ENCODE measurements around the gene NBEA.

DNA sequence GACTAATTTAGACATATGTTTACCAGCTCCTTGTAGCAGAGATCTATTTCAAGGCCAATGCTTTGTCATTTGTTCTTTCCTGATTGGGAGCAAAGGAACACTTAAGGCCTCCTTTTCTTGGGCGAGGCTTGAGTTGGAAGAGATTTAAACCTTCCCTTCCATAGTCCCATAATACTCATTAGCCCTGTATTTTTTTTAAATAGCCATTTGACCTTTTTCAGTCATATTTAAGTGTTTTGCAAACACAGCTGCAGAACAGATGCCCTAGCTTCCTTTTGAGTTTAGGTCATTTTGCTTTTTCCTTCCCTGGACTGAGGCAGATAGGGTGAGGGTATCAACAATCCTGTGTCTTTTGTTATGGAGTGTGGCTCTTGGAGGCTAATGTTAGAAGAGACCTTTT is 198.3 kb downstream of the NBEA start:
- TF ChIP-seq, protein P1, sequence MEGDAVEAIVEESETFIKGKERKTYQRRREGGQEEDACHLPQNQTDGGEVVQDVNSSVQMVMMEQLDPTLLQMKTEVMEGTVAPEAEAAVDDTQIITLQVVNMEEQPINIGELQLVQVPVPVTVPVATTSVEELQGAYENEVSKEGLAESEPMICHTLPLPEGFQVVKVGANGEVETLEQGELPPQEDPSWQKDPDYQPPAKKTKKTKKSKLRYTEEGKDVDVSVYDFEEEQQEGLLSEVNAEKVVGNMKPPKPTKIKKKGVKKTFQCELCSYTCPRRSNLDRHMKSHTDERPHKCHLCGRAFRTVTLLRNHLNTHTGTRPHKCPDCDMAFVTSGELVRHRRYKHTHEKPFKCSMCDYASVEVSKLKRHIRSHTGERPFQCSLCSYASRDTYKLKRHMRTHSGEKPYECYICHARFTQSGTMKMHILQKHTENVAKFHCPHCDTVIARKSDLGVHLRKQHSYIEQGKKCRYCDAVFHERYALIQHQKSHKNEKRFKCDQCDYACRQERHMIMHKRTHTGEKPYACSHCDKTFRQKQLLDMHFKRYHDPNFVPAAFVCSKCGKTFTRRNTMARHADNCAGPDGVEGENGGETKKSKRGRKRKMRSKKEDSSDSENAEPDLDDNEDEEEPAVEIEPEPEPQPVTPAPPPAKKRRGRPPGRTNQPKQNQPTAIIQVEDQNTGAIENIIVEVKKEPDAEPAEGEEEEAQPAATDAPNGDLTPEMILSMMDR (conservative IDR thresholded peaks at IDR 0.05; ENCODE audit: low read depth in 2 of 2) = no peak
- TF ChIP-seq EZH2 (IDR thresholded peaks at IDR 0.05; ENCODE audit: low read depth, unreplicated experiment) (no peak), EZH2phosphoT487 (IDR thresholded peaks at IDR 0.05; ENCODE audit: unreplicated experiment) (no peak), POLR2AphosphoS5 (IDR thresholded peaks at IDR 0.05; ENCODE audit: low read depth) (no peak), ZNF114 (CRISPR knock-in tag; IDR thresholded peaks at IDR 0.05) (no peak), CREB1 (CRISPR knock-in tag; IDR thresholded peaks at IDR 0.05; ENCODE audit: low read depth) (no peak), JUNB (IDR thresholded peaks at IDR 0.05; ENCODE audit: unreplicated experiment) (no peak), NANOG (IDR thresholded peaks at IDR 0.05; ENCODE audit: borderline replicate concordance) (no peak)
- TF ChIP-seq, protein P2, sequence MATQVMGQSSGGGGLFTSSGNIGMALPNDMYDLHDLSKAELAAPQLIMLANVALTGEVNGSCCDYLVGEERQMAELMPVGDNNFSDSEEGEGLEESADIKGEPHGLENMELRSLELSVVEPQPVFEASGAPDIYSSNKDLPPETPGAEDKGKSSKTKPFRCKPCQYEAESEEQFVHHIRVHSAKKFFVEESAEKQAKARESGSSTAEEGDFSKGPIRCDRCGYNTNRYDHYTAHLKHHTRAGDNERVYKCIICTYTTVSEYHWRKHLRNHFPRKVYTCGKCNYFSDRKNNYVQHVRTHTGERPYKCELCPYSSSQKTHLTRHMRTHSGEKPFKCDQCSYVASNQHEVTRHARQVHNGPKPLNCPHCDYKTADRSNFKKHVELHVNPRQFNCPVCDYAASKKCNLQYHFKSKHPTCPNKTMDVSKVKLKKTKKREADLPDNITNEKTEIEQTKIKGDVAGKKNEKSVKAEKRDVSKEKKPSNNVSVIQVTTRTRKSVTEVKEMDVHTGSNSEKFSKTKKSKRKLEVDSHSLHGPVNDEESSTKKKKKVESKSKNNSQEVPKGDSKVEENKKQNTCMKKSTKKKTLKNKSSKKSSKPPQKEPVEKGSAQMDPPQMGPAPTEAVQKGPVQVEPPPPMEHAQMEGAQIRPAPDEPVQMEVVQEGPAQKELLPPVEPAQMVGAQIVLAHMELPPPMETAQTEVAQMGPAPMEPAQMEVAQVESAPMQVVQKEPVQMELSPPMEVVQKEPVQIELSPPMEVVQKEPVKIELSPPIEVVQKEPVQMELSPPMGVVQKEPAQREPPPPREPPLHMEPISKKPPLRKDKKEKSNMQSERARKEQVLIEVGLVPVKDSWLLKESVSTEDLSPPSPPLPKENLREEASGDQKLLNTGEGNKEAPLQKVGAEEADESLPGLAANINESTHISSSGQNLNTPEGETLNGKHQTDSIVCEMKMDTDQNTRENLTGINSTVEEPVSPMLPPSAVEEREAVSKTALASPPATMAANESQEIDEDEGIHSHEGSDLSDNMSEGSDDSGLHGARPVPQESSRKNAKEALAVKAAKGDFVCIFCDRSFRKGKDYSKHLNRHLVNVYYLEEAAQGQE (IDR thresholded peaks at IDR 0.05; ENCODE audit: unreplicated experiment) = no peak
- TF ChIP-seq, protein P3, sequence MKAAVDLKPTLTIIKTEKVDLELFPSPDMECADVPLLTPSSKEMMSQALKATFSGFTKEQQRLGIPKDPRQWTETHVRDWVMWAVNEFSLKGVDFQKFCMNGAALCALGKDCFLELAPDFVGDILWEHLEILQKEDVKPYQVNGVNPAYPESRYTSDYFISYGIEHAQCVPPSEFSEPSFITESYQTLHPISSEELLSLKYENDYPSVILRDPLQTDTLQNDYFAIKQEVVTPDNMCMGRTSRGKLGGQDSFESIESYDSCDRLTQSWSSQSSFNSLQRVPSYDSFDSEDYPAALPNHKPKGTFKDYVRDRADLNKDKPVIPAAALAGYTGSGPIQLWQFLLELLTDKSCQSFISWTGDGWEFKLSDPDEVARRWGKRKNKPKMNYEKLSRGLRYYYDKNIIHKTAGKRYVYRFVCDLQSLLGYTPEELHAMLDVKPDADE (IDR thresholded peaks at IDR 0.05) = no peak

Data from GM23338 (cell line).